NT2/D1 (cell line): ENCODE results near the gene IGBP1.

Experiments used
- SUZ12 ChIP-seq: IDR thresholded peaks from 2 replicates; pipeline ENCODE4 v1.6.1; 2011; ENCODE audit not compliant: insufficient read length, insufficient read depth; ENCODE audit errors: extremely low read depth
- YY1 ChIP-seq: IDR thresholded peaks from 2 replicates; pipeline ENCODE4 v1.6.1; 2011; ENCODE audit not compliant: insufficient read length, insufficient read depth
- ZNF274 ChIP-seq: IDR thresholded peaks from 2 replicates; pipeline ENCODE4 v1.6.1; 2011; ENCODE audit warnings: mild to moderate bottlenecking, low read depth, low read length

- TF ChIP-seq YY1 (no peak), ZNF274 (no peak), SUZ12 (no peak)
Observed at GRCh38 chrX:70208479-70208878, 75.2 kb downstream of the IGBP1 start.
